Activated T-helper 1 cell treated with anti-CD3 and anti-CD28 coated beads, Interleukin-12 subunit alpha, Interleukin-12 subunit beta, Interleukin-2, Interleukin-4 antibody, amounts not matched to agents 30 ng/mL and 10 ng/mL and 1 ng/mL, durations not matched to agents 14 hours and 24 hours and 36 hours (primary cell): Measurements from ENCODE around the gene POLR3G. TPM values are rescaled to one million over a fixed set of nuclear protein-coding genes. Genes with fewer than 3 reads are reported as not detected.

Source experiments
- DNase-seq: peaks from one replicate; pipeline ENCODE4 v3.0.0; 2021; ENCODE audit warnings: low spot score
- H3K27ac Mint-ChIP-seq: one replicate; pipeline ENCODE4 v1.8.0; 2021; ENCODE audit warnings: mild to moderate bottlenecking, mixed read lengths
- H3K27me3 Mint-ChIP-seq: one replicate; pipeline ENCODE4 v1.8.0; 2022; ENCODE audit warnings: mild to moderate bottlenecking, moderate library complexity, mixed read lengths; ENCODE audit not compliant: insufficient read depth
- H3K36me3 Mint-ChIP-seq: one replicate; pipeline ENCODE4 v1.8.0; 2021; ENCODE audit warnings: low read depth, mixed read lengths
- H3K4me1 Mint-ChIP-seq: one replicate; pipeline ENCODE4 v1.8.0; 2021; ENCODE audit warnings: low read depth, mixed read lengths
- H3K4me3 Mint-ChIP-seq: one replicate; pipeline ENCODE4 v1.8.0; 2021; ENCODE audit warnings: mild to moderate bottlenecking, moderate library complexity, mixed read lengths
- H3K9me3 Mint-ChIP-seq: one replicate; pipeline ENCODE4 v1.8.0; 2021; ENCODE audit warnings: mixed read lengths
- intact Hi-C: fragments of 100-400 bp; cut with micrococcal nuclease; formaldehyde crosslinking; loops from one replicate; pipeline ENCODE4 v1.15.1; 2024
- total RNA-seq: library from RNA; stranded (reverse); gene quantifications from 2 replicates; pipeline ENCODE4 v1.2.3, GENCODE V29; 2022

Gene POLR3G
- total RNA-seq, 1 donor from 2014 or later = 18.4 TPM

GRCh38 chr5:90561766-90562165 lies 87.1 kb downstream of the POLR3G start:
- no peak for DNase-seq
- Mint-ChIP-seq H3K9me3 (no peaks in the 10 kb centered on the region), H3K27me3 (peaks cover 60% of the 10 kb centered on the region), H3K4me3 (no peak overlapping the region), H3K4me1 (peaks cover 6% of the 10 kb centered on the region), H3K36me3 (no peaks in the 10 kb centered on the region), H3K27ac (no peak overlapping the region)
- intact Hi-C loops = no loop called here

GRCh38 chr5:90562341-90562740 lies 87.7 kb downstream of the POLR3G start:
- H3K27me3 Mint-ChIP-seq = peaks cover 54% of the 10 kb centered on the region
- H3K9me3 Mint-ChIP-seq = no peaks in the 10 kb centered on the region
- no peak overlapping the region for H3K27ac Mint-ChIP-seq
- H3K4me1 Mint-ChIP-seq = peaks cover 6% of the 10 kb centered on the region
- H3K36me3 Mint-ChIP-seq = no peaks in the 10 kb centered on the region
- no peak for DNase-seq
- intact Hi-C loops = no loop called here
- H3K4me3 Mint-ChIP-seq = no peak overlapping the region

GRCh38 chr5:90563108-90563507 lies 88.4 kb downstream of the POLR3G start:
- Mint-ChIP-seq H3K27ac (no peak overlapping the region), H3K9me3 (no peaks in the 10 kb centered on the region), H3K4me3 (no peak overlapping the region)

More at GRCh38 chr5:90563108-90563507, 88.4 kb downstream of the POLR3G start:
- Mint-ChIP-seq H3K36me3 (no peaks in the 10 kb centered on the region), H3K4me1 (peaks cover 3% of the 10 kb centered on the region), H3K27me3 (peaks cover 46% of the 10 kb centered on the region)
- intact Hi-C loops = no loop called here
- no peak for DNase-seq

Other genes starting within 250 kb of the POLR3G start
- gene CETN3, start 65.1 kb upstream of the POLR3G start, total RNA-seq = 36.2 and 39.8 TPM in 2 replicates
- 5.0 and 5.7 TPM in 2 replicates for gene MBLAC2, start 93 bp upstream of the POLR3G start, total RNA-seq
- gene LYSMD3, start 54.7 kb downstream of the POLR3G start, total RNA-seq = 12.3 and 13.6 TPM in 2 replicates
- 0.05 TPM in 2 replicates for gene ADGRV1, start 83.9 kb downstream of the POLR3G start, total RNA-seq